Heart left ventricle (tissue), 16 donors: ENCODE data around the gene DOCK9. TPM values are rescaled to one million over a fixed set of nuclear protein-coding genes. Genes with fewer than 3 reads are reported as not detected.
"Not testable (repeated sequence)": the region's sequence is repeated elsewhere in the genome, so short reads cannot be mapped to it uniquely, and the experiment has no call there.

Experiments used
- ATAC-seq, 4 donors: fragments of 200-7000 bp; cut with Tn5 transposase; one replicate each; pipeline ENCODE4 v1.9.1; 2020 to 2022; ENCODE audit warnings: moderate library complexity in 4 of 4, mild to moderate bottlenecking in 3 of 4, moderate number of reproducible peaks in 1 of 4
- DNase-seq, 5 donors: peaks; one replicate each; pipeline ENCODE4 v3.0.0-alpha.2; 2020
- H3K27ac ChIP-seq, 12 donors: fragments of 200-600 bp; sonication (generic) in 4 of 12; one replicate each; pipeline versions ENCODE4 v1.5.0 to v1.8.0; 2016 to 2022; ENCODE audit warnings: mild to moderate bottlenecking in 2 of 12
- H3K27me3 ChIP-seq, 9 donors: fragments of 200-600 bp; sonication (generic) in 2 of 9; one replicate each; pipeline versions ENCODE4 v1.5.1 to v1.8.0; 2016 to 2022; ENCODE audit warnings: mild to moderate bottlenecking in 3 of 9
- H3K36me3 ChIP-seq, 9 donors: fragments of 200-600 bp; sonication (generic) in 2 of 9; one replicate each; pipeline versions ENCODE4 v1.5.0 to v1.8.0; 2018 to 2022; ENCODE audit warnings: mild to moderate bottlenecking in 2 of 9
- H3K4me1 ChIP-seq, 12 donors: fragments of 200-600 bp; sonication (generic) in 4 of 12; one replicate each; pipeline versions ENCODE4 v1.5.0 to v1.8.0; 2016 to 2022; ENCODE audit warnings: mild to moderate bottlenecking in 3 of 12
- H3K4me3 ChIP-seq, 12 donors: fragments of 200-600 bp; sonication (generic) in 4 of 12; one replicate each; pipeline versions ENCODE4 v1.5.0 to v1.8.0; 2017 to 2022; ENCODE audit warnings: mild to moderate bottlenecking in 9 of 12, moderate library complexity in 4 of 12
- H3K9me3 ChIP-seq, 12 donors: fragments of 200-600 bp; sonication (generic) in 4 of 12; one replicate each; pipeline versions ENCODE4 v1.5.0 to v1.8.0; 2016 to 2022; ENCODE audit warnings: mild to moderate bottlenecking in 1 of 12
- CTCF ChIP-seq, 12 donors: fragments of 200-600 bp; sonication (generic) in 4 of 12; IDR thresholded peaks; one replicate each; pipeline versions ENCODE4 v1.5.0 to v1.8.0; 2018 to 2022; ENCODE audit warnings: antibody characterized with exemption in 12 of 12, mild to moderate bottlenecking in 5 of 12
- POLR2A ChIP-seq, 2 donors: fragments of 450-650 bp; IDR thresholded peaks; one replicate each; pipeline ENCODE4 v1.6.1; 2017; ENCODE audit warnings: antibody characterized with exemption in 2 of 2, mild to moderate bottlenecking in 2 of 2, moderate library complexity in 2 of 2
- WGBS, 4 donors: extraction: QIAGEN DNeasy Blood & Tissue Kit in 2 of 4; methylation state at CpG; one replicate each; pipeline versions ENCODE4 v1.1.5 to v1.1.7; 2013 to 2018; 5-methylcytosine and 5-hydroxymethylcytosine counted together
- intact Hi-C, 10 donors: fragments of 100-400 bp; cut with DNase I; formaldehyde crosslinking; loops; one replicate each; pipeline versions ENCODE4 v1.11.1 to v1.14.2; 2022
- polyA plus RNA-seq, 2 donors: library from polyadenylated mRNA; stranded (reverse); fragments of 200-250 nt; gene quantifications; one replicate each; pipeline ENCODE4 v1.2.3, GENCODE V29; 2013
- total RNA-seq, 9 donors: library from RNA; depleted of rRNA in 2 of 9; stranded (reverse); fragments of >200 nt in 2 of 9; fragmentation: NEBNext Ultra II Directional in 3 of 9; extraction: Animal tissue kit (Norgen Biotek cat#: 25700) in 3 of 9; gene quantifications; one replicate each; pipeline versions ENCODE4 v1.1.0 to v1.2.4, GENCODE V29; 2016 to 2023
- donor health status: ischemic (EF 13 %, LVEDD 7.1; RV severe dilation, severe dysfunction).
- donor health status: healthy with polysubstance abuse.
- donor health status: DM: no; HTN: yes; CAD: no.
- donor health status: DM: no; HTN: no; CAD: no.
- donor health status: ischemic (EF 25% LVEDD 6.9; RV normal size, moderate dysfunction).
- donor health status: ischemic (EF 25% LVEDD 5.7; RV mildly dilated, moderate dysfunction).
- donor health status: healthy.
- donor health status: DM: yes; HTN: yes; CAD: no.
- donor health status: ischemic (EF 35%, LVEDD 5.7; RV mildly dilated, moderate dysfunction).
- donor health status: nonischemic (EF 11% LVEDD 7.7; RV severe dilation, severe dysfunction).
- donor health status: DM: yes; HTN: yes; CAD: no.
- donor health status: PGD.
- donor health status: ischemic (EF 29% LVEDD 5.4; RV normal size, mild dysfunction).
- donor health status: nonischemic (EF 23%, LVEDD 6.1; RV moderate dilation, normal function).

DOCK9 gene
- total and polyA plus RNA-seq, 11 donors: 21.4 to 128 (median 45.2) TPM

- Histone ChIP-seq H3K4me1 (peaks cover 4 to 41% (median 28%) of the 10 kb centered on the region in 12 donors), H3K9me3 (no peaks in the 10 kb centered on the region), H3K27ac (peak overlapping the region in 1 of 12 donors; percentile 66), H3K4me3 (no peak overlapping the region), H3K27me3 (no peaks in the 10 kb centered on the region), H3K36me3 (peaks cover 0 to 88% (median 58%) of the 10 kb centered on the region in 9 donors)
- TF ChIP-seq CTCF (IDR thresholded peaks at IDR 0.05): no peak
- TF ChIP-seq POLR2A (IDR thresholded peaks at IDR 0.05): no peak
- DNase-seq (no peak), ATAC-seq (no peak)
- 91 to 97% (median 96%) methylated on average over 3 of the region's 3 CpGs for WGBS, 4 donors
- intact Hi-C loops: loop anchor here in 1 of 10 donors (10.0 kb wide), 1 partner anchor 255 kb away; no protein-coding TSS in a partner anchor
Observed at GRCh38 chr13:98820300-98820699, 157.6 kb downstream of the DOCK9 start.

GRCh38 chr13:98819382-98820010 lies 158.4 kb downstream of the DOCK9 start:
- no peaks in the 10 kb centered on the region for H3K9me3 ChIP-seq
- peaks cover 4 to 41% (median 28%) of the 10 kb centered on the region in 12 donors for H3K4me1 ChIP-seq
- 69 to 84% (median 75%) methylated on average over 4 to 6 of the region's 6 CpGs for WGBS, 4 donors
- peak in 2 of 5 donors; percentile 47 to 61 for DNase-seq
- intact Hi-C loops: loop anchor here in 1 of 10 donors (10.0 kb wide), 1 partner anchor 255 kb away; no protein-coding TSS in a partner anchor
- no peaks in the 10 kb centered on the region for H3K27me3 ChIP-seq
- ATAC-seq: peak; percentile 64 to 85 (median 76)
- H3K4me3 ChIP-seq: no peak overlapping the region
- TF ChIP-seq CTCF (IDR thresholded peaks at IDR 0.05) (no peak), POLR2A (IDR thresholded peaks at IDR 0.05) (no peak)
- H3K36me3 ChIP-seq: peaks cover 0 to 80% (median 57%) of the 10 kb centered on the region in 9 donors
- H3K27ac ChIP-seq: peak overlapping the region in 9 of 12 donors; percentile 1 to 66 (median 27)

GRCh38 chr13:98816406-98816805 lies 161.5 kb downstream of the DOCK9 start:
- Histone ChIP-seq H3K4me3 (no peak overlapping the region), H3K9me3 (no peaks in the 10 kb centered on the region), H3K4me1 (peaks cover 0 to 19% (median 9%) of the 10 kb centered on the region in 12 donors), H3K27me3 (no peaks in the 10 kb centered on the region), H3K27ac (no peak overlapping the region), H3K36me3 (peaks cover 0 to 68% (median 33%) of the 10 kb centered on the region in 9 donors)
- ATAC-seq: no peak
- no peak for DNase-seq
- TF ChIP-seq POLR2A (IDR thresholded peaks at IDR 0.05) (no peak), CTCF (IDR thresholded peaks at IDR 0.05) (no peak)
- intact Hi-C loops: no loop called here
- 94 to 97% (median 96%) methylated on average over 12 of the region's 12 CpGs for whole genome bisulfite sequencing, 4 donors

- DNase-seq (no peak), ATAC-seq (no peak)
- 60 to 70% (median 67%) methylated on average over 3 of the region's 3 CpGs for WGBS, 4 donors
- H3K4me3 ChIP-seq: no peak overlapping the region
- peaks cover 0 to 5% (median 0%) of the 10 kb centered on the region in 12 donors for H3K4me1 ChIP-seq
- peaks cover 0 to 65% (median 28%) of the 10 kb centered on the region in 9 donors for H3K36me3 ChIP-seq
- TF ChIP-seq CTCF (IDR thresholded peaks at IDR 0.05) (no peak), POLR2A (IDR thresholded peaks at IDR 0.05) (no peak)
- no peaks in the 10 kb centered on the region for H3K27me3 ChIP-seq
- no peak overlapping the region for H3K27ac ChIP-seq
- H3K9me3 ChIP-seq: no peaks in the 10 kb centered on the region
- intact Hi-C loops: no loop called here
Observed at GRCh38 chr13:98813993-98814392, 163.9 kb downstream of the DOCK9 start.

GRCh38 chr13:98812186-98812790 lies 165.6 kb downstream of the DOCK9 start:
- H3K4me1 ChIP-seq, H3K4me3 ChIP-seq, H3K9me3 ChIP-seq, H3K27ac ChIP-seq, DNase-seq, H3K27me3 ChIP-seq, intact Hi-C loops: not testable (repeated sequence)
- peak in 3 of 4 donors; percentile 31 to 39 (median 34) for ATAC-seq
- WGBS, 4 donors: 14 to 66% (median 37%) methylated on average over 1 to 4 of the region's 5 CpGs
- peaks cover 0 to 65% (median 29%) of the 10 kb centered on the region in 9 donors for H3K36me3 ChIP-seq
